Hepatocyte (in vitro differentiated cells): ENCODE measurements around the gene SHROOM4. TPM values are rescaled to one million over a fixed set of nuclear protein-coding genes. Genes with fewer than 3 reads are reported as not detected.

Experiments used
- DNase-seq: peaks from one replicate; pipeline ENCODE4 v3.0.0-alpha.2; 2016; ENCODE audit warnings: low spot score
- H2AFZ ChIP-seq: fragments of 200-600 bp; sonication (generic); 2 replicates; pipeline ENCODE4 v1.6.0; 2016; ENCODE audit warnings: antibody characterized with exemption, mild to moderate bottlenecking
- H3K27ac ChIP-seq: fragments of 200-600 bp; sonication (generic); 2 replicates; pipeline ENCODE4 v1.5.1; 2016; ENCODE audit warnings: mild to moderate bottlenecking
- H3K27me3 ChIP-seq: fragments of 200-600 bp; sonication (generic); 2 replicates; pipeline ENCODE4 v1.6.1; 2016
- H3K36me3 ChIP-seq: fragments of 200-600 bp; sonication (generic); replicated peaks from 2 replicates; pipeline ENCODE4 v1.5.1; 2016; ENCODE audit warnings: low read depth; ENCODE audit not compliant: insufficient read depth
- H3K4me1 ChIP-seq: fragments of 200-600 bp; sonication (generic); 2 replicates; pipeline ENCODE4 v1.5.1; 2016; ENCODE audit warnings: mild to moderate bottlenecking, moderate library complexity; ENCODE audit not compliant: insufficient read depth
- H3K4me2 ChIP-seq: fragments of 200-600 bp; sonication (generic); 2 replicates; pipeline ENCODE4 v1.6.0; 2016
- H3K4me3 ChIP-seq: fragments of 200-600 bp; sonication (generic); 2 replicates; pipeline ENCODE4 v1.5.1; 2016; ENCODE audit warnings: mild to moderate bottlenecking
- H3K79me2 ChIP-seq: fragments of 200-600 bp; sonication (generic); 2 replicates; pipeline ENCODE4 v1.6.0; 2017; ENCODE audit warnings: mild to moderate bottlenecking
- H3K9me2 ChIP-seq: fragments of 200-600 bp; sonication (generic); replicated peaks from 2 replicates; pipeline ENCODE4 v1.6.0; 2017; ENCODE audit warnings: mild to moderate bottlenecking; ENCODE audit not compliant: insufficient read depth
- H3K9me3 ChIP-seq: fragments of 200-600 bp; sonication (generic); 2 replicates; pipeline ENCODE4 v1.5.1; 2016; ENCODE audit warnings: low read depth, mild to moderate bottlenecking
- H4K20me1 ChIP-seq: fragments of 200-600 bp; sonication (generic); 2 replicates; pipeline ENCODE4 v1.6.0; 2016; ENCODE audit warnings: mild to moderate bottlenecking; ENCODE audit not compliant: insufficient read depth, poor library complexity, severe bottlenecking
- CTCF ChIP-seq: fragments of 200-600 bp; sonication (generic); IDR thresholded peaks from 2 replicates; pipeline ENCODE4 v1.5.1; 2016; ENCODE audit warnings: antibody characterized with exemption, mild to moderate bottlenecking; ENCODE audit not compliant: poor library complexity
- EZH2 ChIP-seq: fragments of 200-600 bp; sonication (generic); IDR thresholded peaks from 2 replicates; pipeline ENCODE4 v1.6.1; 2016; ENCODE audit warnings: antibody characterized with exemption, mild to moderate bottlenecking, borderline replicate concordance
- EZH2phosphoT487 ChIP-seq: fragments of 200-600 bp; sonication (generic); IDR thresholded peaks from one replicate; pipeline ENCODE4 v1.6.1; 2018; ENCODE audit warnings: antibody characterized with exemption, mild to moderate bottlenecking, low read depth, moderate library complexity; ENCODE audit not compliant: unreplicated experiment, severe bottlenecking
- WGBS: methylation state at CpG from one replicate; pipeline ENCODE4 v1.1.6; 2016; ENCODE audit warnings: low lambda C conversion rate; ENCODE audit errors: missing lambda C conversion rate; 5-methylcytosine and 5-hydroxymethylcytosine counted together
- polyA plus RNA-seq: library from polyadenylated mRNA; unstranded; fragments of >200 nt; fragmentation: Nextera tagmentation; extraction: Ambion mirVana; gene quantifications from 2 replicates; pipeline ENCODE4 v1.2.1, GENCODE V29; 2016
- total RNA-seq: library from RNA; depleted of rRNA; stranded (reverse); fragments of >200 nt; gene quantifications from 2 replicates; pipeline ENCODE4 v1.2.3, GENCODE V29; 2014

The SHROOM4 gene
- total and polyA plus RNA-seq, 2 experiments from 2014 or later, result 1.6 to 7.1 TPM

- Histone ChIP-seq H3K27me3 (no peaks in the 10 kb centered on the region), H3K4me3 (no peak overlapping the region), H3K4me1 (no peaks in the 10 kb centered on the region), H2AFZ (no peak overlapping the region), H3K9me3 (no peaks in the 10 kb centered on the region), H3K27ac (no peak overlapping the region), H4K20me1 (no peaks in the 10 kb centered on the region), H3K4me2 (no peak overlapping the region), H3K36me3 (no peaks in the 10 kb centered on the region), H3K9me2 (no peaks in the 10 kb centered on the region), H3K79me2 (no peaks in the 10 kb centered on the region)
- TF ChIP-seq EZH2phosphoT487 (no peak), EZH2 (no peak), CTCF (no peak)
- no peak for DNase-seq
- 32% methylated on average over 1 of the region's 1 CpG for WGBS
Measured at GRCh38 chrX:50780144-50780543, 33.9 kb downstream of the SHROOM4 start.

- Histone ChIP-seq H3K4me1 (no peaks in the 10 kb centered on the region), H3K9me3 (no peaks in the 10 kb centered on the region), H3K4me3 (no peak overlapping the region), H3K9me2 (no peaks in the 10 kb centered on the region), H4K20me1 (no peaks in the 10 kb centered on the region), H3K27me3 (no peaks in the 10 kb centered on the region), H3K36me3 (no peaks in the 10 kb centered on the region), H2AFZ (no peak overlapping the region), H3K27ac (no peak overlapping the region), H3K4me2 (no peak overlapping the region), H3K79me2 (no peaks in the 10 kb centered on the region)
- TF ChIP-seq EZH2phosphoT487 (no peak), EZH2 (no peak)
- DNase-seq, result no peak
- WGBS, result 77% methylated on average over 2 of the region's 2 CpGs
Measured at GRCh38 chrX:50779694-50780093, 34.3 kb downstream of the SHROOM4 start.

GRCh38 chrX:50778272-50778671 lies 35.7 kb downstream of the SHROOM4 start:
- H3K9me2 ChIP-seq, result no peaks in the 10 kb centered on the region
- H3K36me3 ChIP-seq, result no peaks in the 10 kb centered on the region
- WGBS, result 66% methylated on average over 2 of the region's 2 CpGs
- H2AFZ ChIP-seq, result no peak overlapping the region
- H3K4me1 ChIP-seq, result no peaks in the 10 kb centered on the region
- H3K4me3 ChIP-seq, result no peak overlapping the region
- TF ChIP-seq CTCF (no peak), EZH2phosphoT487 (no peak), EZH2 (no peak)
- no peaks in the 10 kb centered on the region for H3K79me2 ChIP-seq
- no peak for DNase-seq
- no peak overlapping the region for H3K4me2 ChIP-seq
- no peaks in the 10 kb centered on the region for H4K20me1 ChIP-seq
- H3K27me3 ChIP-seq, result no peaks in the 10 kb centered on the region
- no peaks in the 10 kb centered on the region for H3K9me3 ChIP-seq
- H3K27ac ChIP-seq, result no peak overlapping the region

- Histone ChIP-seq H2AFZ (no peak overlapping the region), H3K79me2 (no peaks in the 10 kb centered on the region), H3K27me3 (no peaks in the 10 kb centered on the region), H3K4me2 (no peak overlapping the region), H3K4me1 (peaks cover 3% of the 10 kb centered on the region), H3K4me3 (no peak overlapping the region), H3K9me2 (no peaks in the 10 kb centered on the region), H3K36me3 (no peaks in the 10 kb centered on the region), H3K27ac (no peak overlapping the region), H4K20me1 (no peaks in the 10 kb centered on the region), H3K9me3 (no peaks in the 10 kb centered on the region)
- DNase-seq, result no peak
- WGBS, result 84% methylated on average over 2 of the region's 2 CpGs
- TF ChIP-seq EZH2, result no peak
- TF ChIP-seq CTCF, result no peak
- no peak for TF ChIP-seq EZH2phosphoT487
Measured at GRCh38 chrX:50776248-50776647, 37.7 kb downstream of the SHROOM4 start.
